RPMI8226 (cell line): ENCODE results near the gene TAP2.
"Not testable (repeated sequence)": the region's sequence is repeated elsewhere in the genome, so short reads cannot be mapped to it uniquely, and the experiment has no call there.

ENCODE experiments used
- DNase-seq: peaks from one replicate; pipeline ENCODE4 v3.0.0-alpha.2; 2015

TAP2 gene

DNA sequence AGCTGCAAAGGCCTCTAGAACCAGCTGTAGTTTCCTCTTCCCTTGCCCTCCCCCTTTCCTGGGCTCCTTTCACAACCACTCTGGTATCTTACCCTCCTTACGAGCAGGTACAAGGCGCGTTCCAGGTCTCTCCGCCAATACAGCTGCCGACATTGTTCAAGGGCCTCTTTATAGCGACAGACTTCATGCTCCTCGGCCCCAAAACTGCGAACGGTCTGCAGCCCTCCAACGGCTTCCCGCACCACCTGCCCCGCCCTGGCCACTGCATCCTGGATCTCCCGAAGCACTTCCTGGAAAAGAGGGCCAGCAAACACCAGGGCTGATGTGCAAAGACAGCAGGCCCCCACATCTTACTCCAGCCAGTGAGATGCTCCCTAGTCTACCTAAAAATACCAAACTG lies 6.0 kb downstream of the TAP2 start:
- DNase-seq, result no peak

DNA sequence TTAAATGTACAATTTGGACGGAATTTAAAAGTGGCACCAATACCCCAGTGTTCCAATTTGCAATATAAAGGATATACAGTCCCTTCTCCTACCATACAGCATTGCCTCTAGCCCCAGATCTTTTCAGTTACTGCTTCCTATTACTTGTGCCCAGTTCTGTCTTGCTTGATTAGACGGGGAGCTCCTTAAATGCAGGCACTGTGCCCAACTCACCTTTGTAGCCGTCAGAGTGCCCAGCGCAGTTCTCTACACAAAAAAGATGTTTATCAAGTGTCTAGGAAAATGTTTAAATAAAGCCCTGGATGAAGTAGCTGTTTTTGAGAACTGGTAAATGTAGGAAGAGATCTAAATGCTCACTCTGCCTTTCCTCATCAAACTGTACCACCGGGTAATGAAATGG lies 7.6 kb downstream of the TAP2 start:
- no peak for DNase-seq

GRCh38 chr6:32830017-32830416 lies 8.5 kb downstream of the TAP2 start:
- no peak for DNase-seq

- no peak for DNase-seq
Measured at GRCh38 chr6:32829495-32829894, 9.0 kb downstream of the TAP2 start.

DNA sequence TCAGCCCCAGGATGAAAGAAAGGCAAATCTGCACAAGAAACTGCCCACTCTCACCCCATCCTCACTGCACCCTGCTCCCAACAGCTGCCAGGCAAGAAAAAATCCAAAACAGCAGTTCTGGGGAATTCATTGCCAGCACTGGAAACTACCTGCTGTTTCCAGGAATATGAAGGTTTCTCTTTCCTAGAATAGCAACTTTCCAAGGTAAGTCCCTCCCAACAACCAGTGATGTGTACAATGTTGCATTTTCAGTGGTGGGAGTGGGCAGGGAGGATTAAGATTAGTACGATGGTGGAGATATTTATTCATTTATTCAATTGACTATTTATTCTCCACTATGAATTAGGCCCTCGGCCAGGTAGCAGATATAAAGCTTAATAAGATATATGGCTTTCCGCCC lies 11.5 kb downstream of the TAP2 start:
- DNase-seq, result no peak

DNA sequence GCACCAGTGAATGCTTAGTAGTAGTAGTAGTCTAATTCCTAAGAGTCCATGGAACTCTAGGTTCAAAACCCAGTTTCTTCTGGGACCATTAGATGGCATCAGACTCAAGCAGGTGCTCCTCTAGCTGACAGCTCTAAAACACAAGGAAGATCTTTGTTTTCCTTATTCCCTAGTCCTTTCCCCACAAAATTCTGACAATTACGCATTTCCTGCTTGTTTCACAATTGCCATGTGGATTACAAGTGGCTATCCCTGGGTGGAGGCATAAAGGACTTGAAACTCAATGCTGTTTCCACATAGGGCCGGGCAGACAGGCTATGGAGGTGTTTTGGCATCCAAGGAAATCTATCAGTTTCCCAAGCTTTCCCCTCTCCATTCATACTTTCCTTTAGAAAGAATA lies 12.6 kb downstream of the TAP2 start:
- peak; percentile 6 for DNase-seq

DNA sequence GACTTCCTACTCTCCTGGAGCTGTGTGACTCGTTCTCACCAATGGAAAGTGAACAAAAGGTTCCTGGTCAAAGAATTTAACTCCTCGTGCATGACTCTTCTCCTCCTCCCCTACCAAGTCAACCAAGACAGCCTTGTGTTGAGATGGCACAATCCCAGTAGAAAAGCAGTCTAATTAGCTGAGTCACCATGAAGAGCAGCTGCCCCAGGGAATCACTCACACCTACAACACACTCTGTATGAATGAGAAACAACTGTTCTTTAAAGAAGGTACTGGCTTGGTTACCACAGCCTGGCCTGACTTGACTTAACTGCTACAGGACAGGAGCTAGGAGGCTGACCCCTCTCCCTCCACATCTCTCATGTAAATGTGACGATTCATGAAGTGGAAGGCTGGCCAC lies 18.8 kb downstream of the TAP2 start:
- DNase-seq, result no peak

- DNase-seq, result no peak
Measured at GRCh38 chr6:32818867-32819266, 19.7 kb downstream of the TAP2 start.

DNA sequence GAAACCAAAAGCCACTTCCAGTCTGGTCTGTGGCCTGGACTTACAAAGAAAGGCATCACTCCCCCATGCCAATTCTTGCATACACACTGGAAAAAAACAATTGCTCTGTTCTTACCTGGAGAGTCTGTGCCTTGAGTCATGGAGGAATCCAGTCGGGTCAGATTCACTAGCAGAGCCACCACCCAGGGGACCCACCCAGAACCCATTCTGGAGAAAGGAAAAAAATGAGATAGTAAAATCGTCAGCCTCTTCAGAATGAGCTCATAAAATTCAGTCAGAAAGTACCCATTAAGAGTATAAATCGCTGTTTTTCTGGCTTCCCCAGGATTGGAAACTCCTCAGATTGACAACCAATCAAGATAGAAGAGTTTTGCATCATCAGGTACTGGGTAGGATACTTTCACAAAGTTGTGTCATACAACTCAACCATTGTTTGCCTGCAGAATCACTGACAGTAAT lies 21.8 kb downstream of the TAP2 start, which contains the start of gene HLA-DOB:
TSS of gene HLA-DOB (minus strand) at position 257 of the 459 bp plus-strand sequence. CDS start at position 206, 51 bp downstream.
- DNase-seq, result no peak

DNA sequence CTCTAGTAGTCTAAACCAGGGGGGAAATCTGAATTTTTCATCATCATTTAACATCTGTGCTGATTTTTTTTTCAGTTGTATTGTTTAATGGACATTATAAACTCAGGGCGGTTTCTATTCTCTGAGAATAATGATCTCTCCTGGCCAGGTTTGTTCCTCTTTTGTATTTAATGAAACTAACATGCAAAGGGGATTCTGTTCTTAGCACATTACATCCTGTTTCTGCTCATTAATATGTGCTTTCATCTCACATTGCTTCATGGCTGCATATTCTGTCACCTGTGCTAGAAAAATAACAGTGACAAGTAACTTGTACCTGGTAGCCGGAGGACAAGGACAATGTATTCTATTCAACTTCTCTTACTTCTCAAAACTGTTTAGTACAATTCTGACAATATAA lies 22.5 kb downstream of the TAP2 start:
- peak; percentile 43 for DNase-seq

GRCh38 chr6:32815115-32815514 lies 23.4 kb downstream of the TAP2 start:
- DNase-seq, result no peak

DNA sequence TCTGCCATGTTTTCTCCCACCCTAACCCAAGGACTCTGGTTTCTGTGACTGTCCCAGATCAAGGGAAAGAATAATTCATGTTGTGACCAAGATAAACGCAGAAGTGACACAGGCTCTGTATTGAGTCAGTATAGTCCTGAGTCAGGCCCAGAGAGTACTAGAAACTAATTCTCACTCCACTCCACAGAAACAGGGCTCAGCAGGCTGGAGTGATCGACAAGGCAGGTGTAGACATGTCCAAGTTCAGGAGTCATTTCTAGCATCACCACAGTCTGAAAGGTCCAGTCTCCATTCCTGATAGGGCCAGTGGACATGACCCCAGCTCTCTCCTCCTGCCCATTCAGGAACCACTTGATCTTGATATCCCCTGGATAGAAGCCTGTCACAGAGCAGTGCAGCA lies 24.4 kb downstream of the TAP2 start:
- no peak for DNase-seq

DNA sequence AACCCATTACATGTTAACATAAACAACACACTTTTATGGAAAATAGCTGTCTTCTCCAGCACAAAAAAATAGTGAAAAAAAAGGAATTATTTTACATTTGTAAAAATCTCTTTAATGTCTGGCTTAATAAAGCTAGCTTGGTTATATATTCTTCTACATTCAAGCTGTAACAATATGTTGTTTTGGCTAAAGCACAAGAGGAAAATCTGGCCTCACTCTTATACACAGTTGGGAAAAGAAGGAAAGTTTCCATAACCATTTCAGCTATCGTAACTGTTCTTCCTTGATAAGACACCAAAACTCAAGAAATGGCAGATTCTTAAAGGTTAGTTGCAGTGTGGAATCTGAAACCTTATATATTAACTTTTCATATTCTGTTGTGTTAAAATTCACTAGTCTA lies 29.4 kb downstream of the TAP2 start:
- DNase-seq, result no peak

GRCh38 chr6:32807020-32807580 lies 31.4 kb downstream of the TAP2 start:
- DNase-seq, result no peak

- DNase-seq, result not testable (repeated sequence)
Measured at GRCh38 chr6:32805404-32805803, 33.1 kb downstream of the TAP2 start.

DNA sequence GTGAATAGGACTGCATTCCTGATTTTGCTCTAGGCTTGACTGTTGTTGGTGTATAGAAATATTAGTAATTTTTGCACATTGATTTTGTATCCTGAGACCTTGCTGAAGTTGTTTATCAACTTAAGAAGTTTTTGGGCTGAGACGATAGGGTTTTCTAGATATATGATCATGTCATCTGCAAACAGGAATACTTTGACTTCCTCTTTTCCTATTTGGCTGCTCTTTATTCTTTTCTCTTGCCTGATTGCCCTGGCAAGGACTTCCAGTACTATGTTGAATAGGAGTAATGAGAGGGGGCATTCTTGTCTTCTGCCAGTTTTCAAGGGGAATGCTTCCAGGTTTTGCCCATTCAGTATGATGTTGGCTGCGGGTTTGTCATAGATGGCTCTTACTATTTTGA lies 35.1 kb downstream of the TAP2 start:
- DNase-seq, result no peak

DNA sequence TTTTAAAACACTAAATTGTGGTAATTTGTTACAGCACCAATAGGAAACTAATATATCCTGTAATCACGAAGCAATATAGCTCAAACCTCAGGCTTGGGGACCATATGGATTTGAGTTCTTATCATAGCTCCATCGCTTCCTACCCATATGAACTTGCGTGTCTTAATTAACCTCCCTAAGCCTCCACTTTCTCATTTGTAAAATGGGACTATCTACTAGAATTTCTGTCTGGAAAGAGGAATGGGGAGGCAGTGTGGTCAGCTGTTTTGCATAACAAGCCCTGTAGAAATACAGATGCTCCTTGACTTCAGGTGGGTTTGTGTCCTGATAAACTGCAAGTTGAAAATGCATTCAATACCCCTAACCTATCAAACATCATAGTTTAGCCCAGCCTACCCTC lies 38.8 kb downstream of the TAP2 start:
- no peak for DNase-seq

DNA sequence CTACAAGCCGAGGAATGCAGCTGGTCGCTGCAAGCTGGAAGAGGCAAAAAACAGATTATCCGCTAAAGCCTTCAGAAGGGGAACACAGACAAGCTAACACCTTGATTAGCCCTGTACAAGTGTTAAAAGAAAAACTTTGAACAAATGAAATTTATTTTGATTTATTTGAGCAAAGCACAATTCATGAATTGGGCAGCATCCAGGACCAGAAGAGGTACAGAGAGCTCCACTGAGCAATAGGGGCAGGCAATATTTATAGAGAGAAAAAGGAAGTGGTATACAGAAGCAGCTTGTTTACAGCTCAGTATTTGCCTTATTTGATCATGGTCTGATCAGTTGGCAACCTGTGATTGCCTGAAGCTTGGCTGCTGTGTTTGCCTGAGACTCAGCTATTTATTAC lies 39.4 kb downstream of the TAP2 start:
- no peak for DNase-seq

DNA sequence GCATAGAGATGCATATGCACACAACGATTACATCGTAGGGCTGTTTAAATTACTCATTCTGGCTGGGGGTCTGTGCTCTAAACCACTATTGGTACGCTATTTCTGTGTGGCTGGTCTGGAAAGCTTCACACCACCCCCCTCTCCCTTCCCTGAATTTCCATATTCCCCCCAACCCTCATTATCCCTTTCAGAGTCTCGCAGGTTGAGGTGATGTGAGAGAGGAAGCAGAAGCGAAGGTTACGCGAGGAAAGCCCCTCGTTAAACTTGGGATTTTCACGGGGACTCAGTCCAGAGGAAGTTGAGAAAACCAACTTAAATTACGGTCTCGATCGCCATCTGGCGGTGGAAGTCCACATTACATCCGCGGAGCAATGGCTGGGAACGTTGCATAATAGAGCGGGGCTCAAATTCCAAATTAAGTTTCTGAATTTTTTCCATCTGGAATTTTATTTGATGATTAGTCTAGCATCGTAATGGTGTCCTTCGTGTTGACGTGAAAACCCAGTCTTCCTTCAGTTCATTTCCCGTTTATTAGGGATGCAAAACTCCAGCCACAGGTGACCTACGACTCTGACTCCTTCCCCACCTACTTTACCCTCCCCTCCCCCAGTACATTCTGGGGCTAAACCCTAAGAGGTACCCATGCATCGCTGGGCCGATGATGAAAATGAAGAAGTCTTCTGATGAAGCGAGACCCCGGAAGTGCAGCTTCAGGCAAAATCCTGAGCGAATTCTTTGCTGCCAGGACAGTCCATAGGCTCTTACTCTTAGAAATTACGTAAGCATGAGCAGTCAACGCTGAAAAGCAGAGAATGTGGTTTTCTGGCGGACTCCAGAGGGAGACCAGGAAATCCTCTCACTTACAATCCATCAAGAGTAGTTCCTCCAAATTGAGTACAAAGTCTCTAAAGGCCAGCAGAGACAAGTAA lies 41.4 kb downstream of the TAP2 start:
- peak; percentile 68 for DNase-seq

- DNase-seq, result no peak
Measured at GRCh38 chr6:32794510-32794909, 44.0 kb downstream of the TAP2 start.

DNA sequence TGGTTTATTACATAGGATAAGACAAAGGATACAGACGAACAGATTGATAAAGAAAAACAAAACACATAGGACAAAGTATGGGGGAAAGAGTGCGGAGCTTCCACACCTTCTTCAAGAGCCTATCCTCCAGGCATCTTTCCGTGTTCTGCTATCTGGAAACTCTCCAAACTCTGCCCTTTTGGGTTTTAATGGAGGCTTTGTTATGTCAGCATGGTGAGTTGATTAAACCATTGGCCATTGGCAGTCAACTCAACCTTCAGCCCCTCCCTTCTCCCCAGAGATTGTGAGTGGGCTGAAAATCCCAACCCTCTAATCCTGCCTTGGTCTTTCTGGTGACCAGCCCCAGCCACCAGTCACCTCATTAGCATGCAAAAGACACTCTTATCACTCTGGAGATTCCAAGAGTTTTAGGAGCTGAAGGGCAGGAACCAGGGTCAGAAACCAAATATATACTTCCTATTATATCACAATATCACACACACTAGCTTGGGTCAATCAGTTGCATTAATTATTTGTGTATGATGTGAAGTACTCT lies 45.6 kb downstream of the TAP2 start:
- DNase-seq, result no peak

DNA sequence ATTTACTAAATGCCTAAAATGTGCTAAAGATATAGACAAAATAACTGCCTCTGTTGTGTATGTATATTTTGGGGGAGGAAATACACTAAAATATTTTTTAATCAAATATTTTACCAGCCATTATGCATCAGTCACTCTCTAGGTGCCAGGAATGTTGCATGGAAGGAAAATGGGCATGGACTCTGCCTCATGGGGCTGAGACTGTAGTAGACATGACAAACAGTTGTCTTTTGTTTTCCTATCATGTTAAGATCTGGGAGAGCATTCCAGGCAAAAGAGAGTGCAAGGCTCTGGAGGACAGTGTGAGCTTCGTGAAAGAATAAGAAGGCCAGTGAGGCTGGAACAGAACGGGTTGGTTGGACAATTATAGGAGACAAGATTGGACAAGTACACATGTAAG lies 48.2 kb downstream of the TAP2 start:
- no peak for DNase-seq
